Measurements from ENCODE around the gene DAGLA. TPM values are rescaled to one million over a fixed set of nuclear protein-coding genes. Genes with fewer than 3 reads are reported as not detected.

Gene DAGLA
- total RNA-seq, 1 experiment from 2014 or later, result 4.5 TPM

GRCh38 chr11:61795459-61795858 lies 115.3 kb downstream of the DAGLA start:
- peaks cover 21 to 62% (median 48%) of the 10 kb centered on the region in 3 experiments for H3K36me3 Mint-ChIP-seq (ENCODE audit: insufficient read depth in 1 of 3, low read depth in 3 of 3)
- H3K79me2 ChIP-seq (ENCODE audit: insufficient read depth, low read length), result peaks cover 16% of the 10 kb centered on the region; the same call in 1 of the 2 replicates
- no peaks in the 10 kb centered on the region for H3K9me3 ChIP-seq (ENCODE audit: control insufficient read depth, low read depth, low read length)

More at GRCh38 chr11:61795459-61795858, 115.3 kb downstream of the DAGLA start:
- Histone ChIP-seq H3K56ac (ENCODE audit: insufficient read length, low read depth, low read length) (no peak overlapping the region), H4K20me1 (ENCODE audit: control insufficient read depth, insufficient read depth, insufficient read length) (no peaks in the 10 kb centered on the region), H2BK20ac (ENCODE audit: low read depth, low read length, poor library complexity, severe bottlenecking) (no peak overlapping the region), H3K23me2 (ENCODE audit: insufficient read length, low read depth, low read length, poor library complexity, severe bottlenecking) (peaks cover 3% of the 10 kb centered on the region), H3K23ac (ENCODE audit: insufficient read length, low read depth, low read length) (no peak overlapping the region), H2BK5ac (ENCODE audit: insufficient read length, low read length) (no peak overlapping the region), H3K27me3 (ENCODE audit: insufficient read depth, low read length) (no peaks in the 10 kb centered on the region), H2AK5ac (ENCODE audit: insufficient read length, low read length) (no peak overlapping the region), H2BK15ac (ENCODE audit: low read depth, low read length) (no peak overlapping the region), H3K9ac (ENCODE audit: extremely low read depth, insufficient read length, low read length) (no peak overlapping the region), H4K8ac (replicated peaks; ENCODE audit: insufficient read length, low read depth, low read length) (no peak overlapping the region), H3K4me2 (ENCODE audit: insufficient read depth, insufficient read length, low read length) (no peak overlapping the region), H4K5ac (ENCODE audit: insufficient read length, low read depth, low read length) (no peak overlapping the region), H3K27ac (ENCODE audit: insufficient read length, low read depth, low read length) (no peak overlapping the region), H3K4ac (ENCODE audit: low read depth, low read length) (no peak overlapping the region), H2BK12ac (ENCODE audit: insufficient read length, low read depth, low read length) (no peak overlapping the region), H3K4me1 (ENCODE audit: insufficient read depth, low read length) (no peaks in the 10 kb centered on the region), H3K79me1 (ENCODE audit: insufficient read depth, low read depth, low read length, poor library complexity, severe bottlenecking) (peaks cover 5% of the 10 kb centered on the region), H2BK120ac (ENCODE audit: low read depth, low read length, poor library complexity, severe bottlenecking) (no peak overlapping the region), H3T11ph (ENCODE audit: low read length) (no peak overlapping the region), H3K14ac (ENCODE audit: insufficient read depth, low read length) (no peak overlapping the region), H2AFZ (ENCODE audit: low read length) (no peak overlapping the region), H3K18ac (ENCODE audit: insufficient read length, low read depth, low read length) (no peak overlapping the region), H4K91ac (ENCODE audit: insufficient read length, low read depth, low read length) (no peak overlapping the region)
- no peaks in the 10 kb centered on the region; the same call in 1 of the 2 replicates for H3K27me3 Mint-ChIP-seq (ENCODE audit: low read depth)
- peaks cover 23 to 29% of the 10 kb centered on the region in 2 experiments for H3K4me1 Mint-ChIP-seq
- TF ChIP-seq, protein P1, sequence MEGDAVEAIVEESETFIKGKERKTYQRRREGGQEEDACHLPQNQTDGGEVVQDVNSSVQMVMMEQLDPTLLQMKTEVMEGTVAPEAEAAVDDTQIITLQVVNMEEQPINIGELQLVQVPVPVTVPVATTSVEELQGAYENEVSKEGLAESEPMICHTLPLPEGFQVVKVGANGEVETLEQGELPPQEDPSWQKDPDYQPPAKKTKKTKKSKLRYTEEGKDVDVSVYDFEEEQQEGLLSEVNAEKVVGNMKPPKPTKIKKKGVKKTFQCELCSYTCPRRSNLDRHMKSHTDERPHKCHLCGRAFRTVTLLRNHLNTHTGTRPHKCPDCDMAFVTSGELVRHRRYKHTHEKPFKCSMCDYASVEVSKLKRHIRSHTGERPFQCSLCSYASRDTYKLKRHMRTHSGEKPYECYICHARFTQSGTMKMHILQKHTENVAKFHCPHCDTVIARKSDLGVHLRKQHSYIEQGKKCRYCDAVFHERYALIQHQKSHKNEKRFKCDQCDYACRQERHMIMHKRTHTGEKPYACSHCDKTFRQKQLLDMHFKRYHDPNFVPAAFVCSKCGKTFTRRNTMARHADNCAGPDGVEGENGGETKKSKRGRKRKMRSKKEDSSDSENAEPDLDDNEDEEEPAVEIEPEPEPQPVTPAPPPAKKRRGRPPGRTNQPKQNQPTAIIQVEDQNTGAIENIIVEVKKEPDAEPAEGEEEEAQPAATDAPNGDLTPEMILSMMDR (conservative IDR thresholded peaks at IDR 0.05), result no peak
- no peak overlapping the region for H3K27ac Mint-ChIP-seq
- H3K4me3 Mint-ChIP-seq, result peak overlapping the region in 1 of 2 experiments; percentile 30; a peak in 1 of 5 replicates
- WGBS (ENCODE audit: extremely low coverage, insufficient read length, low lambda C conversion rate), result no CpG with 5 or more reads among the region's 12 CpGs
- no peak for DNase-seq
- no peaks in the 10 kb centered on the region for H3K9me3 Mint-ChIP-seq

Measured in H9 (cell line).